Caco-2 (cell line): ENCODE data around the gene CYP4F3. TPM values are rescaled to one million over a fixed set of nuclear protein-coding genes. Genes with fewer than 3 reads are reported as not detected.

ENCODE experiments used
- BruUV-seq: library from RNA; stranded (reverse); fragments of 400-500 nt; replicated peaks from 2 replicates; lab custom pipeline; 2021; lab: Mats Ljungman, UMichigan
- CTCF ChIA-PET: fragments of 300-600 bp; sonication (Branson Sonifier 250); formaldehyde crosslinking; loops from one replicate; lab custom pipeline; 2022; ENCODE audit warnings: antibody characterized with exemption; lab: Charles Lee
- POLR2A ChIA-PET: fragments of 300-600 bp; sonication (Branson Sonifier 250); formaldehyde crosslinking; loops from one replicate; lab custom pipeline; 2022; ENCODE audit warnings: antibody characterized with exemption; lab: Charles Lee
- DNase-seq, 2 experiments: peaks; one replicate each; pipeline versions ENCODE4 v3.0.0 to v3.0.0-alpha.2; 2020 to 2022
- H3K27me3 ChIP-seq: replicated peaks from 2 replicates; pipeline ENCODE4 v1.6.0; 2011; ENCODE audit warnings: low read length; ENCODE audit not compliant: control insufficient read depth, insufficient read depth
- H3K36me3 ChIP-seq: 2 replicates; pipeline ENCODE4 v1.5.1; 2011; ENCODE audit warnings: low read length; ENCODE audit not compliant: control insufficient read depth, insufficient read depth
- H3K4me1 ChIP-seq: fragments of 250-450 bp; sonication (Bioruptor Pico); 2 replicates; pipeline ENCODE4 v1.5.1; 2020; ENCODE audit warnings: mild to moderate bottlenecking
- H3K4me3 ChIP-seq: 2 replicates; pipeline ENCODE4 v1.5.1; 2011; ENCODE audit warnings: low read depth, mild to moderate bottlenecking, control low read depth, low read length
- H3K9me3 ChIP-seq: fragments of 250-450 bp; sonication (Bioruptor Pico); 2 replicates; pipeline ENCODE4 v1.5.1; 2020; ENCODE audit warnings: mild to moderate bottlenecking, moderate library complexity
- H3K27ac Mint-ChIP-seq: one replicate; pipeline ENCODE4 v1.8.0; 2022; ENCODE audit warnings: mixed read lengths; ENCODE audit not compliant: unreplicated experiment
- H3K27me3 Mint-ChIP-seq: one replicate; pipeline ENCODE4 v1.8.0; 2022; ENCODE audit warnings: mixed read lengths; ENCODE audit not compliant: insufficient read depth, unreplicated experiment
- H3K36me3 Mint-ChIP-seq: one replicate; pipeline ENCODE4 v1.8.0; 2022; ENCODE audit warnings: mild to moderate bottlenecking, mixed read lengths; ENCODE audit not compliant: insufficient read depth, unreplicated experiment
- H3K4me1 Mint-ChIP-seq: one replicate; pipeline ENCODE4 v1.8.0; 2022; ENCODE audit warnings: low read depth, mixed read lengths; ENCODE audit not compliant: unreplicated experiment
- H3K4me3 Mint-ChIP-seq: one replicate; pipeline ENCODE4 v1.8.0; 2022; ENCODE audit warnings: mild to moderate bottlenecking, moderate library complexity, mixed read lengths; ENCODE audit not compliant: unreplicated experiment
- H3K9me3 Mint-ChIP-seq: one replicate; pipeline ENCODE4 v1.8.0; 2022; ENCODE audit warnings: mixed read lengths; ENCODE audit not compliant: unreplicated experiment
- intact Hi-C: fragments of 100-400 bp; cut with micrococcal nuclease; formaldehyde crosslinking; loops from one replicate; pipeline ENCODE4 v1.10.0; 2022; ENCODE audit not compliant: unreplicated experiment
- total RNA-seq: library from RNA; stranded (reverse); gene quantifications from 2 replicates; pipeline ENCODE4 v1.2.3, GENCODE V29; 2022
- TF ChIP-seq, protein P1 (sequence below), 2 experiments: fragments of 200-600 bp in 1 of 2; IDR thresholded peaks; 1 replicate in 1 of 2; 2 replicates in 1 of 2; pipeline versions ENCODE4 v1.5.1 to v1.8.0; 2011 to 2022; ENCODE audit warnings: antibody characterized with exemption in 1 of 2, control low read depth in 1 of 2, inconsistent platforms in 1 of 2, low read depth in 1 of 2, low read length in 1 of 2, mild to moderate bottlenecking in 1 of 2, moderate library complexity in 1 of 2; ENCODE audit not compliant: insufficient read depth in 1 of 2, severe bottlenecking in 1 of 2, unreplicated experiment in 1 of 2

The CYP4F3 gene
- total RNA-seq, 1 experiment from 2014 or later, result 0.93 TPM

DNA sequence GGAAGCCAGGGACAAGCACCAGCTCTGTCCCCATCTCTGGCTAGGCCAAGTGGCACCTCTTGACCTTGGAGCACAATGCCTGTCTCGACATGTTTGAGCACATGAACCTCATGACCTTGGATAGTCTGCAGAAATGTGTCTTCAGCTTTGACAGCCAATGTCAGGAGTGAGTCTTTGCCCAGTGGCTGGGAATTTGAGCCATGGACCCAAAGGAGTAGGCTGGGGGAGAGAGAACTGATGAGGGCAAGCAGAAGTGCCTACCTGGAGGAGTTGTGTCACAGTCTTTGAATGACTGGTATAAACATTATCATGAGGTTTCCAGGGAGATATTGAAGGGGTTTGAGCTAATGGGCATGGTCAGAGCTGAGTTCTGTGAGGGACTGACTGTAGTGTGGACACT, 25.5 kb downstream of the CYP4F3 start:
- H3K36me3 Mint-ChIP-seq, result no peaks in the 10 kb centered on the region
- BruUV-seq, result no TSS peak
- H3K9me3 ChIP-seq, result no peaks in the 10 kb centered on the region
- no peaks in the 10 kb centered on the region for H3K4me1 ChIP-seq
- H3K36me3 ChIP-seq, result no peaks in the 10 kb centered on the region
- CTCF ChIA-PET, result no interaction called here
- no peaks in the 10 kb centered on the region for H3K27me3 Mint-ChIP-seq
- TF ChIP-seq, protein P1, sequence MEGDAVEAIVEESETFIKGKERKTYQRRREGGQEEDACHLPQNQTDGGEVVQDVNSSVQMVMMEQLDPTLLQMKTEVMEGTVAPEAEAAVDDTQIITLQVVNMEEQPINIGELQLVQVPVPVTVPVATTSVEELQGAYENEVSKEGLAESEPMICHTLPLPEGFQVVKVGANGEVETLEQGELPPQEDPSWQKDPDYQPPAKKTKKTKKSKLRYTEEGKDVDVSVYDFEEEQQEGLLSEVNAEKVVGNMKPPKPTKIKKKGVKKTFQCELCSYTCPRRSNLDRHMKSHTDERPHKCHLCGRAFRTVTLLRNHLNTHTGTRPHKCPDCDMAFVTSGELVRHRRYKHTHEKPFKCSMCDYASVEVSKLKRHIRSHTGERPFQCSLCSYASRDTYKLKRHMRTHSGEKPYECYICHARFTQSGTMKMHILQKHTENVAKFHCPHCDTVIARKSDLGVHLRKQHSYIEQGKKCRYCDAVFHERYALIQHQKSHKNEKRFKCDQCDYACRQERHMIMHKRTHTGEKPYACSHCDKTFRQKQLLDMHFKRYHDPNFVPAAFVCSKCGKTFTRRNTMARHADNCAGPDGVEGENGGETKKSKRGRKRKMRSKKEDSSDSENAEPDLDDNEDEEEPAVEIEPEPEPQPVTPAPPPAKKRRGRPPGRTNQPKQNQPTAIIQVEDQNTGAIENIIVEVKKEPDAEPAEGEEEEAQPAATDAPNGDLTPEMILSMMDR (IDR thresholded peaks at IDR 0.05; ENCODE audit: insufficient read depth in 1 of 2, low read depth in 1 of 2, low read length in 1 of 2, severe bottlenecking in 1 of 2, unreplicated experiment in 1 of 2), result no peak
- H3K9me3 Mint-ChIP-seq, result no peaks in the 10 kb centered on the region
- H3K27me3 ChIP-seq, result no peaks in the 10 kb centered on the region
- no peak for DNase-seq
- no peak overlapping the region for H3K27ac Mint-ChIP-seq
- no peak overlapping the region for H3K4me3 ChIP-seq
- H3K4me3 Mint-ChIP-seq, result no peak overlapping the region
- H3K4me1 Mint-ChIP-seq, result no peaks in the 10 kb centered on the region
- intact Hi-C loops, result no loop called here
- POLR2A ChIA-PET, result no interaction called here

DNA sequence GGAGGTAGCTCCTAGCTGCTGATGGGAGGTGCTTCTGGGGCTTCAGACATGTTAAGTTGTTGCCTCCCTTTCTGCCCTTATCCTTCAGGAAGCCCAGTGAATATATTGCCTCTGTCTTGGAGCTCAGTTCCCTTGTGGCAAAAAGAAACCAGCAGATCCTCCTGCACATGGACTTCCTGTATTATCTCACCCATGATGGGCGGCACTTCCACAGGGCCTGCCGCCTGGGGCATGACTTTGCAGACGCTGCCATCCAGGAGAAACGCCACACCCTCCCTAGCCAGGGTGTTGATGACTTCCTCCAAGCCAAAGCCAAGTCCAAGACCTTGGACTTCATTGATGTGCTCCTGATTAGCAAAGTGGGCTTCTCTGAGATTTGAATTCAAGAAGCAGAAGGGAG, 26.2 kb downstream of the CYP4F3 start:
- H3K36me3 ChIP-seq, result no peaks in the 10 kb centered on the region
- H3K4me3 Mint-ChIP-seq, result no peak overlapping the region
- BruUV-seq, result no TSS peak
- ChIA-PET POLR2A (no interaction called here), CTCF (no interaction called here)
- intact Hi-C loops, result no loop called here
- H3K9me3 Mint-ChIP-seq, result no peaks in the 10 kb centered on the region
- no peak for DNase-seq
- H3K27me3 Mint-ChIP-seq, result no peaks in the 10 kb centered on the region
- no peaks in the 10 kb centered on the region for H3K4me1 ChIP-seq
- no peaks in the 10 kb centered on the region for H3K36me3 Mint-ChIP-seq
- no peak overlapping the region for H3K27ac Mint-ChIP-seq
- no peak overlapping the region for H3K4me3 ChIP-seq
- H3K9me3 ChIP-seq, result no peaks in the 10 kb centered on the region
- TF ChIP-seq, protein P1 (IDR thresholded peaks at IDR 0.05; ENCODE audit: insufficient read depth in 1 of 2, low read depth in 1 of 2, low read length in 1 of 2, severe bottlenecking in 1 of 2, unreplicated experiment in 1 of 2), result no peak
- no peaks in the 10 kb centered on the region for H3K27me3 ChIP-seq
- H3K4me1 Mint-ChIP-seq, result no peaks in the 10 kb centered on the region

DNA sequence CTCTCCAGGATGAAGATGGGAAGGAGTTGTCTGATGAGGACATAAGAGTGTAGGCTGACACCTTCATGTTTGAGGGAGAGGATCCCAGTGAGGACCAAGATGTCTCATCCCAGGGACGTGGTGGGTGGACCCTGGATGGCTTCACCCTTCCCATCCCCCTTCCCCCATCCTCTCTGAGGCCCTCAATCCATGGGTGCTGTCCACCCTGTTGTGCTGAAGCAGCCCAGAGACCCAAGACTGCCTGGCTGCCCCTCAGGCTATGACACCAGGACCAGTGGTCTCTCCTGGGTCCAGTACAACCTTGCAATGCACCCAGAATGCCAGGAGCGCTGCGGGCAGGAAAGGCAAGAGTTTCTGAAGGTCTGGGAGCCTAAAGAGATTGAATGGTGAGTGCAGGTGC, 28.7 kb downstream of the CYP4F3 start:
- H3K4me1 ChIP-seq, result no peaks in the 10 kb centered on the region
- ChIA-PET POLR2A (no interaction called here), CTCF (no interaction called here)
- no peaks in the 10 kb centered on the region for H3K27me3 ChIP-seq
- H3K9me3 ChIP-seq, result no peaks in the 10 kb centered on the region
- no TSS peak for BruUV-seq
- no peak overlapping the region for H3K27ac Mint-ChIP-seq
- H3K4me1 Mint-ChIP-seq, result no peaks in the 10 kb centered on the region
- H3K4me3 ChIP-seq, result no peak overlapping the region
- no peak for DNase-seq
- H3K4me3 Mint-ChIP-seq, result no peak overlapping the region
- no peaks in the 10 kb centered on the region for H3K9me3 Mint-ChIP-seq
- intact Hi-C loops, result no loop called here
- TF ChIP-seq, protein P1 (IDR thresholded peaks at IDR 0.05; ENCODE audit: insufficient read depth in 1 of 2, low read depth in 1 of 2, low read length in 1 of 2, severe bottlenecking in 1 of 2, unreplicated experiment in 1 of 2), result no peak
- peaks cover 1% of the 10 kb centered on the region for H3K27me3 Mint-ChIP-seq
- H3K36me3 Mint-ChIP-seq, result no peaks in the 10 kb centered on the region
- H3K36me3 ChIP-seq, result no peaks in the 10 kb centered on the region
